Nucleus accumbens (tissue), 56 donors: ENCODE measurements around the gene EXOSC6.
"Not testable (repeated sequence)": the region's sequence is repeated elsewhere in the genome, so short reads cannot be mapped to it uniquely, and the experiment has no call there.

Experiments used
- DNase-seq, 56 donors: peaks; one replicate each; lab custom pipeline; 2025; lab: John Stamatoyannopoulos, UW

Gene EXOSC6

GRCh38 chr16:70203508-70203907, 48.2 kb downstream of the EXOSC6 start:
- not testable (repeated sequence) for DNase-seq

DNA sequence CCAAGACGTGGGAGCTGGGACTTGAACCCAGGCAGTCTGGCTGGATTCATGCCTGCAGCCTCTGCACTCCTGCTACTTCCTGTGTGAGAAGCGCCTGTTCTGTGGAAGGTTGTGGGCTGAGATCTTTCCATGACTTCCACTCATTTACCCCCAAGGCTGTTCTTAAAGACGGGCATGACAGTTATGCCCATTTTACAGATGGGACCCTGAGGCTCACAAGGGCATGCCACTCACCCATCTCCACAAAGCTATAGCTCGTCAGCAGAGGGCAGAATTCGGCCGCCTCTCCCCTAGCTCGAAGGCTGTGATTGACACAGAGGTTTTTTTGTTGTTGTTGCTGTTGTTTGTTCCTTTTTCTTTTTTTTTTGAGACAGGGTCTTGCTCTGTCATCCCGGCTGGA, 51.7 kb downstream of the EXOSC6 start:
- not testable (repeated sequence) for DNase-seq

DNA sequence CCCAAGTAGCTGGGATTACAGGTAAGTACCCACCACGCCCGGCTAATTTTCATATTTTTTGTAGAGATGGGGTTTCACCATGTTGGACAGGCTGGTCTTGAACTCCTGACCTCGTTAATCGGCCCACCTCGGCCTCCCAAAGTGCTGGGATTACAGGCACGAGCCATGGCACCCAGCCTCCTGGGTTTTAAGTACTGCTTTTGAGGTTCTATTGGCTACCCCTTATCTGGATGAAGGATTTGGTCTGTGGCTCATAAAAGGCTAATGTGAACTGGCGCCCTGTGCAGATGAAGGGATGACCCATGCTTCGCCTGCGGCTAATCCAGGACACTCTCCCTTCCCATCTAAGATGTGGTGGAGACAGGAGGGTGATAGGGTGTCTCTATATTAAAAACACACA, 52.6 kb downstream of the EXOSC6 start:
- not testable (repeated sequence) for DNase-seq

DNA sequence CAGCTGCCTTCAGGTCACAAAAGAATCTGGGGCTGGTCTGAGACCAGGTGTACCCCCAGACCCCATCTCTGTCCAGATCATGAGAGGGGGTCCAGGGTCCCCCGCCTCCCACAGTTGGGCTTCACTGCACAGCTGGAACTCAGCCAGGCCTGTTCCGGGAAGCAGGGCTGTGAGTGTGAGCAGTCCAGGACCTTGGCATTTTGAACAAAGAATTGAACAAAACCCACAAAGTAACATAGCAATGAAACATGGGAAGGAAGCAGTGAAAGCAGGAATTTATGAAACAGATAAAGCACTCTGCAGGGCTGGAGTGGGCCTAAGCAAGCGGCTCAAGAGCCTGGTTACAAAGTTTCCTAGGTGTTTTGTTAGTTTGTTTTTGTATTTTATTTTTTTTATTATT, 53.1 kb downstream of the EXOSC6 start:
- peak in 1 of 56 donors; percentile 0 for DNase-seq

DNA sequence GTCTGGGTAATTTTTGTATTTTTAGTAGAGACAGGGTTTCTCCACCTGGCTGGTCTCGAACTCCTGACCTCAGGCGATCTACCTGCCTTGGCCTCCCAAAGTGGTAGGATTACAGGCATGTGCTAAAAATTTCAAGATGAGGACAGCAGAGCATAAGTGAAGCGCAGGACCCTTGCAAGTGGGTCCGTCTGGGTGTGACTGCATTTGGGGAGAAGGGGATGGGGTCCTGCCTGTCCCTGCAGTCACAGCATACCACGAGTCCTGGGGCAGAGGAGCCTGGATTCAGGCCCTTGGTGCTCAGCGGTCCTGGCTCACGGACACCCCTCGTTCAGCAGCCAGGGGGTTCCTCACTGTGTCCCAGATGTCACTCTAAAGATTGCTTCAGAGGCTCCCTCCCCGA, 53.5 kb downstream of the EXOSC6 start:
- DNase-seq, result not testable (repeated sequence)

GRCh38 chr16:70197611-70198010, 54.1 kb downstream of the EXOSC6 start:
- not testable (repeated sequence) for DNase-seq
